Gastrocnemius medialis (tissue), 4 donors: ENCODE results near the gene CLK2.
"Not testable (repeated sequence)": the region's sequence is repeated elsewhere in the genome, so short reads cannot be mapped to it uniquely, and the experiment has no call there.

Experiments used
- POLR2A ChIP-seq, 2 donors: fragments of 450-650 bp; IDR thresholded peaks; one replicate each; pipeline ENCODE4 v1.6.1; 2017; ENCODE audit warnings: antibody characterized with exemption in 2 of 2, mild to moderate bottlenecking in 2 of 2, moderate library complexity in 2 of 2
- TF ChIP-seq, protein P1 (sequence below), 5 experiments: fragments of 450-650 bp in 3 of 5; fragments of 200-600 bp in 2 of 5; sonication (generic) in 2 of 5; IDR thresholded peaks in 4 of 5; conservative IDR thresholded peaks in 1 of 5; 1 replicate in 4 of 5; 2 replicates in 1 of 5; pipeline ENCODE4 v1.5.1; 2016 to 2019; ENCODE audit warnings: antibody characterized with exemption in 5 of 5, mild to moderate bottlenecking in 3 of 5, moderate library complexity in 3 of 5

DNA sequence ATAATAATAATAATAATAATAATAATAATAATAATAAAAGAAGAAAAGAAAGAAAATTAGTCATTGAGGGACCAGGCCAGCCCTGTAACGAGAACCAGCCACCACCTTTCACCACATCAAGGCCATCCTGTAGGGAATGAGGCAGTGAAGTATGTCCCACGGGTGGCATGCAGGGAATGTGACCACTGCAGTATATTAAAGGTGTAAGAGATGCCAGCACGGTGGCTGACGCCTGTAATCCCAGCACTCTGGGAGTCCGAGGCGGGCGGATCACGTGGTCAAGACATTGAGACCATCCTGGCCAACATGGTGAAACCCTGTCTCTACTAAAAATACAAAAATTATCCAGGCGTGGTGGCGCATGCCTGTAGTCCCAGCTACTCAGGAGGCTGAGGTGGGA, 17.7 kb upstream of the CLK2 start:
- TF ChIP-seq POLR2A (IDR thresholded peaks at IDR 0.05) = not testable (repeated sequence)
- TF ChIP-seq, protein P1, sequence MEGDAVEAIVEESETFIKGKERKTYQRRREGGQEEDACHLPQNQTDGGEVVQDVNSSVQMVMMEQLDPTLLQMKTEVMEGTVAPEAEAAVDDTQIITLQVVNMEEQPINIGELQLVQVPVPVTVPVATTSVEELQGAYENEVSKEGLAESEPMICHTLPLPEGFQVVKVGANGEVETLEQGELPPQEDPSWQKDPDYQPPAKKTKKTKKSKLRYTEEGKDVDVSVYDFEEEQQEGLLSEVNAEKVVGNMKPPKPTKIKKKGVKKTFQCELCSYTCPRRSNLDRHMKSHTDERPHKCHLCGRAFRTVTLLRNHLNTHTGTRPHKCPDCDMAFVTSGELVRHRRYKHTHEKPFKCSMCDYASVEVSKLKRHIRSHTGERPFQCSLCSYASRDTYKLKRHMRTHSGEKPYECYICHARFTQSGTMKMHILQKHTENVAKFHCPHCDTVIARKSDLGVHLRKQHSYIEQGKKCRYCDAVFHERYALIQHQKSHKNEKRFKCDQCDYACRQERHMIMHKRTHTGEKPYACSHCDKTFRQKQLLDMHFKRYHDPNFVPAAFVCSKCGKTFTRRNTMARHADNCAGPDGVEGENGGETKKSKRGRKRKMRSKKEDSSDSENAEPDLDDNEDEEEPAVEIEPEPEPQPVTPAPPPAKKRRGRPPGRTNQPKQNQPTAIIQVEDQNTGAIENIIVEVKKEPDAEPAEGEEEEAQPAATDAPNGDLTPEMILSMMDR (IDR thresholded peaks at IDR 0.05 in 4 of 5, conservative IDR thresholded peaks at IDR 0.05 in 1 of 5) = not testable (repeated sequence)
